Measurements from ENCODE around the gene STK36.

DNA sequence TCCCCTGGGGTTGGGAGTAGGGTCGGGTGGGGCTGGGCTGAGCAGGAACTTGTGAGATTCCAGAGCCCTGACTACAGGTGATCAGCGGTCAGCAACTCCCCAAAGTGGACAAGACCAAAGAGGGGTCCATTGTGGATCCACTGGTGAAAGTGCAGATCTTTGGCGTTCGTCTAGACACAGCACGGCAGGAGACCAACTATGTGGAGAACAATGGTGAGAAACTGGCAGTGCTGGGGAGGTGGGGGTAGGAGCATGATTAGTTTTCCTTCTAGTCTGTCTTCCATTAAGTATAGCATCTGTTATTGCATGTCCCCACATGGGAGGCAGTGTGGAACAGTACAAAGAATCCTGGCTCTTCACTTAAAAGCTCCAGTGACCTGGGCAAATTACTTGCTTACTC lies 36.2 kb upstream of the STK36 start:
- TF ChIP-seq, protein P1, sequence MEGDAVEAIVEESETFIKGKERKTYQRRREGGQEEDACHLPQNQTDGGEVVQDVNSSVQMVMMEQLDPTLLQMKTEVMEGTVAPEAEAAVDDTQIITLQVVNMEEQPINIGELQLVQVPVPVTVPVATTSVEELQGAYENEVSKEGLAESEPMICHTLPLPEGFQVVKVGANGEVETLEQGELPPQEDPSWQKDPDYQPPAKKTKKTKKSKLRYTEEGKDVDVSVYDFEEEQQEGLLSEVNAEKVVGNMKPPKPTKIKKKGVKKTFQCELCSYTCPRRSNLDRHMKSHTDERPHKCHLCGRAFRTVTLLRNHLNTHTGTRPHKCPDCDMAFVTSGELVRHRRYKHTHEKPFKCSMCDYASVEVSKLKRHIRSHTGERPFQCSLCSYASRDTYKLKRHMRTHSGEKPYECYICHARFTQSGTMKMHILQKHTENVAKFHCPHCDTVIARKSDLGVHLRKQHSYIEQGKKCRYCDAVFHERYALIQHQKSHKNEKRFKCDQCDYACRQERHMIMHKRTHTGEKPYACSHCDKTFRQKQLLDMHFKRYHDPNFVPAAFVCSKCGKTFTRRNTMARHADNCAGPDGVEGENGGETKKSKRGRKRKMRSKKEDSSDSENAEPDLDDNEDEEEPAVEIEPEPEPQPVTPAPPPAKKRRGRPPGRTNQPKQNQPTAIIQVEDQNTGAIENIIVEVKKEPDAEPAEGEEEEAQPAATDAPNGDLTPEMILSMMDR (IDR thresholded peaks at IDR 0.05; ENCODE audit: low read depth, low read length) = no peak
- TF ChIP-seq EZH2phosphoT487 (IDR thresholded peaks at IDR 0.05; ENCODE audit: low read depth) = no peak
